Retinal pigment epithelial cell (primary cell): ENCODE results near the gene TMEM207.

ENCODE experiments used
- DNase-seq: peaks from one replicate; pipeline ENCODE4 v3.0.0-alpha.2; 2010; ENCODE audit warnings: low read depth
- H3K4me3 ChIP-seq: 2 replicates; pipeline ENCODE4 v1.5.1; 2011; ENCODE audit warnings: mild to moderate bottlenecking, low read length, control low read depth, moderate library complexity
- TF ChIP-seq, protein P1 (sequence below): conservative IDR thresholded peaks from 2 replicates; pipeline ENCODE4 v1.5.1; 2011; ENCODE audit warnings: low read depth, low read length, control low read depth, inconsistent platforms

Gene TMEM207

DNA sequence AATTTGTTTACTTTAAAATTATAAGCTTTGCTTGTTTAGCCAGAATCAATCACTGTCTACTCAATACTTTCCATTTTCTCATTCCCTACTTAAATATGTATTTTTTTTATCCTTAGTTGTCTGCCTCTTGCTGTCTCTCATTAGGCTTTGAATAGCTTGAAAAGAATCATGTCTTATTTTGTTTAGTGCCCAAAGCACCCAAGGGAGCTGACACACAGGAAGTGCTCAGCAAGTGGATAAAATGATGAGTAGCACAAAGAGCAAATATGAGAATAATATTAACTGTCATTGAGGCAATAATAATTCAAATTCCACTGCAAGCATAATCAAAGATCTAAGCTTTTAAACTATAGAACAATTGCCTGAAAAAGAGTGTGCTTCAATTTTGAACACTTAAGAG lies 45.2 kb upstream of the TMEM207 start:
- H3K4me3 ChIP-seq: no peak overlapping the region
- TF ChIP-seq, protein P1, sequence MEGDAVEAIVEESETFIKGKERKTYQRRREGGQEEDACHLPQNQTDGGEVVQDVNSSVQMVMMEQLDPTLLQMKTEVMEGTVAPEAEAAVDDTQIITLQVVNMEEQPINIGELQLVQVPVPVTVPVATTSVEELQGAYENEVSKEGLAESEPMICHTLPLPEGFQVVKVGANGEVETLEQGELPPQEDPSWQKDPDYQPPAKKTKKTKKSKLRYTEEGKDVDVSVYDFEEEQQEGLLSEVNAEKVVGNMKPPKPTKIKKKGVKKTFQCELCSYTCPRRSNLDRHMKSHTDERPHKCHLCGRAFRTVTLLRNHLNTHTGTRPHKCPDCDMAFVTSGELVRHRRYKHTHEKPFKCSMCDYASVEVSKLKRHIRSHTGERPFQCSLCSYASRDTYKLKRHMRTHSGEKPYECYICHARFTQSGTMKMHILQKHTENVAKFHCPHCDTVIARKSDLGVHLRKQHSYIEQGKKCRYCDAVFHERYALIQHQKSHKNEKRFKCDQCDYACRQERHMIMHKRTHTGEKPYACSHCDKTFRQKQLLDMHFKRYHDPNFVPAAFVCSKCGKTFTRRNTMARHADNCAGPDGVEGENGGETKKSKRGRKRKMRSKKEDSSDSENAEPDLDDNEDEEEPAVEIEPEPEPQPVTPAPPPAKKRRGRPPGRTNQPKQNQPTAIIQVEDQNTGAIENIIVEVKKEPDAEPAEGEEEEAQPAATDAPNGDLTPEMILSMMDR: no peak
- no peak for DNase-seq

DNA sequence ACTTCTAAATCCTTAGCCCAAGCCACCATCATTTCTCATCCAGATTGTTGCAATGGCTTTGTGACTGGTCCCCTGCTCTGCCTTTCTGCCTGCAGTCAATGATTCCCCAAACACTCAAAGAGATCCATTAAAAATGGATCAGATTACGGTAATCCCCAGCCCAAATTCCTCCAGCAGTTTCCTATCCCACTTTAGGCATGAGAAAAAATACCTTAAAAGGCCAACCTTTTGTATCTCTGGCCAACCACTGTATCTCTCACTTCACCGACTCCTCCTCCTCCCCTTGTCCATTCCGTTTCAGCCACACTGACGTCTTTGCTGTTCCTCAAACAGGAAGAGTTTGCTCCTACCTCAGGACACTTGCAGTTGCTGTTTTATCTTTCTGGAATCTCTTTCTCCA lies 43.3 kb upstream of the TMEM207 start:
- DNase-seq: no peak
- TF ChIP-seq, protein P1: no peak
- H3K4me3 ChIP-seq: no peak overlapping the region

DNA sequence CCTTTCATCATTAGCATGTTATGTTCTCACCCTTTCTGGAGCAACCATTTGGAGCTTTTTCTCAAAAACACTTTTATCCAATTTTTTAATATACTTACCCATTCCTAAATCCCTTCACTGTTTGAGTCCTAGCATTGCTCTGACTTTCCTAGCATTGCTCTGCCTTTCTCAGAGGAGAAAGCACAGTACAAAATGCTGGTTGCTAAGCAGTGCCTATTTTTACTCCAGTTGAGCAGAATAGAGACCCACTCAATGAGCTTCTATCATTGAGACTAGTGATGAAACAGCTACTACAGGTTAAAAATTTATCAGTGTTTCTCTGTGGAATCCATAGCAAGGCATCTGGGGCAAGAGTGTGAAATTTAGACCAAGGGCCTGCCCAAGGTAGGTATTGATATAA lies 42.4 kb upstream of the TMEM207 start:
- no peak for DNase-seq
- TF ChIP-seq, protein P1: no peak

DNA sequence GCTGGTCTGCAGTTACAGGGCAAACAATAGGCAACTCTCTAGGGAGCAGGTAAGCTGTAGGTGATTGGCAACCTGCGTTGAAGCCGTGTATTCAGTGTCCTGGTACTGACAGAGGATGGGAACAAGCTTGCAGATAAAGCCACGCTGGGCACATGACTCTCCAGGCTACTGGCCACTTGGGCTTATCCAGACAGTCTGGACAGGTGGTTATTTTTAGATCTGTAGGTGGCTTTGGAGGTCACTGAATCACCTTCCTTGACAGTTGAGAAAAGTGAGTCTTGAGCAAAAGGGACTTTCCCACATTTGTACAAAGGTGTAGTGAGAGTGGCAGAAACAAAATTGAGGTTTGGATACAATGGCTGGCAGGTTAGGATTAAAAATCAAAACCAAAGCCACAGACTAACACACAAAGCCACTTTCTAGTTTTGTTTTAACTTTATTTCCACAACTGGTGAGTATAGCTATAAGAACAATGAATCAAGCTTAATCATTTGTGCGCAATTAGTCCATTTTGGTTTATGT lies 41.9 kb upstream of the TMEM207 start:
- TF ChIP-seq, protein P1: no peak
- DNase-seq: no peak
- H3K4me3 ChIP-seq: no peak overlapping the region

More for the DNA sequence above, 42.4 kb upstream of the TMEM207 start:
- H3K4me3 ChIP-seq: no peak overlapping the region

DNA sequence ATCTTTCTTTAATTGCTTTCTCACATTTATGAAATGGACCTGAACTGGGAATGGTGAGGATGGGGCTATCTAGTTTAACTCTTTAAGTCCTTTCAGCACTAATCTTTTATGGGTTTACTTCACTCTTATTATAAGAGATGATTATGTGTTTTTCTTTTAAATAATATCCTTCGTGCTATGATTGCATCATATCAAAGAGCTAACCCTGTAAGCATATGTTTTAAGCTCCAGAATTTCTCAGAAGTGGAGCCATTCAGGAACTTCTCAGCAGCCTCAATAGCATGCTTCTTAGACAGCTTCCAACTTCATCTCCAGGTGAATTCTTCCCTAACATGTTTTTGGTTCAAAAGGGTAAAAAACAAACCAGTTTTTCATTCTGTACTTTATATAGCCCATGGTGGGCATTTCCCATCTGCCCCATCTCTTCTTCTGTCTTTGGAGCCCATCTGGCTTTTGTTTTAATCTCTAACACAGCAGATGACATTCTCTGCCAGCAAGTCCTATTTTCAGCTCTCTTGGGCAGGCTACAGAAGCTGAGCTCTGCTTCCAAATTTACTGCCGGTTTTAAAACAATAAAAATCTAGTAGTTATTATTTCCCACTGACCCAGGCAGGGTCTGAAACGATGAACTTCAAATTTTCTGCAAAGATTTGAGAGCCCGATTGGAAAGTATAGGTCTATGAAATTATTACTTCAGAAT lies 37.4 kb upstream of the TMEM207 start:
- TF ChIP-seq, protein P1: no peak
- DNase-seq: no peak
- H3K4me3 ChIP-seq: no peak overlapping the region

DNA sequence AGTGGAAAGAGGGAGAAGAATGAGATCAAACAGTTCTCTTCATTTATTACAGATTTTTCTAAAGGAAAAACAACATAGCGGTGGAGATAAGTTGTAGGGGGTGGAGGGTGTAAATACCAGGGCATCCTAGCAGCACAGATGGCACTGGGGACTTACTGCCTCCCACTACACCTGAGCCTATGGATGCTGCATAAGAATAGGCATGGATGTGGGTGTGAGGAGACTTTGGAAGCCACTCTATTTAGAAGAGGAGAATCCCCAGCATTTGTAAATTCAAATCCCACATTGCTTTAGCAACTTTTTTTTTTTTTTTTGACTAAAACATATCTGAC lies 36.8 kb upstream of the TMEM207 start:
- no peak for DNase-seq
- TF ChIP-seq, protein P1: no peak
- no peak overlapping the region for H3K4me3 ChIP-seq

DNA sequence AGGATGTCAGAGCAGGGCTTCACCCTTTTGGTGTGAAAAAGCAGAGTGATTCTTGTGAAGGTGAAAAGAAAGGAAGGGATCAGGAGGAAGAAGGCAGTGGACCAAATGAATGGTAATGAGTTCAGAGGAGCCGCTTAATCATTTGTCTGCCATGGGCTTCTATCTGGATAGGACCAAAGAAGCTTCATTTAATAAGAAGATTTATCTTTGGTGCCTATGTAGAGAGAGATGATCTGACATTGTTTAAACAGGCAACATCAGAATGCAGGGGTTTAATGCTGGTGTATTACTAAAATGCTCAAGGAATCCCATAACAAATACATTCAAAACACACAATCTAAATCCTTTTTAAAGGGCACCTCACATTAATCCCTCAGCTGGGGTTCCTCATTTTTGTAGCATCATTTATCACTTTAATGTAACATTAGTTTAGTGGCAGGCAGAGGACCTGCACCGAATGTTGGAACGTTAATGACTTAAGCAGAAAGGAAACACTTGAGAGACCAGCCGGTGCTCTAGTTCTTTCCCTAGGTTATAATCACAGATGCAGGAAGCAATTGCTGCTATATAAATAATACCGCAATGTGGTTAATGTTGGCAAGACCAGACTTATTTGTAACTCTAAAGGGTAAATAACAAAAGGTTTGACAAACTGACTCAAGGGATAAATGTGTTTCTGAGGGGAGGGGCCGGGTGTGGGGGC lies 36.3 kb upstream of the TMEM207 start:
- TF ChIP-seq, protein P1: no peak
- no peak overlapping the region for H3K4me3 ChIP-seq
- DNase-seq: no peak
